ENCODE measurements around the gene KLHL8.

KLHL8 gene

DNA sequence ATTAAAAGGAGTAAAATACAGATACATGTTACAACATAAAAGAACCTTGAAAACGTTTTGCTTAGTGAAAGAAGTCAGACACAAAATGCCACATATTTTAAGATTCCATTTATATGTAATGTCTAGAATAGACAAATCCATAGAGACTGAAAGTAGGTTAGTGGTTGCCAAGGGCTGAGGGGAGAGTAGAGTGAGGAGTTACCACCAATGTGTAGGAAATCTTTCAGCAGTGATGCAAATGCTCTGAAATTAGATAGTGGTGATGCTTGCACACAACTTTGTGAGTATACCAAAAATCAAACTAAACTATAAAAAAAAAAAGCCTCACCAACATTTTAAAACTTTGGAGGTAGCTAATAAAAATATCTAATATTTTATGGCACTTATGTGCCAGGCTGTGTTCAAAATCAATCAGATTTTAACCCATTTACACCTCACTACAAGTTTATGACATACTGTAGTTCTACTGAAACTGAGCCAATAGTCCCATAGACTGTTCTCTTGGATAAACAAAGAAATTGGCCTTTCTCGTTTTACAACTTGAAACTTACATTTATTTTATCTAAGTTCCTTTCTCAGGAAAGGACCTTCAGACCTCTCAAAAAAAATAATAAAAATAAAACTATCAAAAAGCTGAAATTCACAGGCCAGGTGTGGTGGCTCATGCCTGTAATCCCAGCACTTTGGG is 29.1 kb upstream of the KLHL8 start:
- ChIA-PET POLR2A (no interaction called here), CTCF (no interaction called here)
- TF ChIP-seq SP1 (IDR thresholded peaks at IDR 0.05) (no peak), ARNT (IDR thresholded peaks at IDR 0.05) (no peak), BHLHE40 (IDR thresholded peaks at IDR 0.05; ENCODE audit: borderline replicate concordance) (no peak), FOXM1 (IDR thresholded peaks at IDR 0.05; ENCODE audit: borderline replicate concordance) (no peak), NFRKB (IDR thresholded peaks at IDR 0.05) (no peak), ELF4 (IDR thresholded peaks at IDR 0.05) (no peak), LEF1 (IDR thresholded peaks at IDR 0.05; ENCODE audit: borderline replicate concordance) (no peak), HDGF (IDR thresholded peaks at IDR 0.05; ENCODE audit: borderline replicate concordance) (no peak), TARDBP (IDR thresholded peaks at IDR 0.05) (no peak), FOXA1 (IDR thresholded peaks at IDR 0.05) (no peak), FOXK2 (IDR thresholded peaks at IDR 0.05) (no peak)
- DNase-seq (ENCODE audit: extremely low spot score) = no peak

DNA sequence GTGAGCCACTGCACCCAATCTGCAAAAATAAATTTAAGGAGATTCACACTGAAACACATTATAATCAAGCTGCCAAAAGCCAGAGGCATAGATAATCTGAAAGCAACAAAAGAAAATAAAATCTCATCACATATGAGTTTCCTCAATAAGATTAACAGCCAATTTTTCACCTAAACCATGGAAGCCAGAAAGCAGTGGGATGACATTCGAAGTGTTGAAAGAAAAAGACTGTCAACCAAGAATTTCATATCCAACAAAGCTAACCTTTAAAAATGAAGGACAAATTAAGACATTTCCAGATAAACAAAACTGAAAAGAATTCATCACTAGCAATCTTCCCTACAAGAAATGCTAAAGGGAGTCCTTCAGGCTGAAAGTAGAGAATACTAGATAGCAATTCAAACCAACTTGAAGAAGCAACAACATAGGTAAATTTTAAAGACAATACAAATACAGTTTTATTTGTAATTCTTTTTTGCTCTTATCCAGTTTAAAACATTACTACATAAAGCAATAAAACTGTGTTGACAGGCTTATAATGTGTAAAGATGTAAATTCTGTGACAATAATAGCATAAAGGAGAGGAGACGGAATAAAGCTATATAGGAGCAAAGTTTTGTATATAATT is 23.1 kb upstream of the KLHL8 start:
- no peak for TF ChIP-seq FOXK2 (IDR thresholded peaks at IDR 0.05)
- TF ChIP-seq CTBP1 (IDR thresholded peaks at IDR 0.05; ENCODE audit: borderline replicate concordance) = no peak
- no peak for TF ChIP-seq L3MBTL2 (conservative IDR thresholded peaks at IDR 0.05)
- TF ChIP-seq ELF4 (IDR thresholded peaks at IDR 0.05) = no peak
- no peak for TF ChIP-seq BHLHE40 (IDR thresholded peaks at IDR 0.05; ENCODE audit: borderline replicate concordance)
- no peak for TF ChIP-seq ARNT (IDR thresholded peaks at IDR 0.05)
- no peak for TF ChIP-seq TARDBP (IDR thresholded peaks at IDR 0.05)
- no peak for TF ChIP-seq LEF1 (IDR thresholded peaks at IDR 0.05; ENCODE audit: borderline replicate concordance)
- TF ChIP-seq SP1 (IDR thresholded peaks at IDR 0.05) = no peak
- no peak for TF ChIP-seq SUZ12 (IDR thresholded peaks at IDR 0.05)
- ChIA-PET CTCF (no interaction called here), POLR2A (no interaction called here)
- no peak for DNase-seq (ENCODE audit: extremely low spot score)

DNA sequence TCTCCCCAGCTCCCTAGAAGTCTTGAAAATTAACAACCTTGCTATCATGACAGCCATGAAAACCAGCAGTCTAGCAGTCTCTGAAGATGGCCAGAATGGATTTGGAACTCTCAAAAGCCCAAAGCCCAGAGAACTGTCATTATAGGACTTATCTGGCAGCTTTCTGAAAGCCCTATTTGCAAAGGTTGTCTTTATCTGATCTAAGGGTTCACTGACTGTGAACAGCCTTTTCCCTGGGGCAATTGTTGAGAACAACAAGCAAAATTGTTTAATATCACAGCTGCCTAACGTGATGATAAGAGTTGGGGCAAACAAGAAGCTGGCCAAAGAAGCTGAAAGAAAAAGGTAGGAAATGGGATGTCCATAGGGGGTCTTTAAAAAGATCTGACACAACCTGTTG is 20.9 kb upstream of the KLHL8 start:
- DNase-seq (ENCODE audit: extremely low spot score) = no peak
- no peak for TF ChIP-seq ZNF384 (IDR thresholded peaks at IDR 0.05)
- no peak for TF ChIP-seq TARDBP (IDR thresholded peaks at IDR 0.05)
- no peak for TF ChIP-seq FOXA1 (IDR thresholded peaks at IDR 0.05)
- TF ChIP-seq SUZ12 (IDR thresholded peaks at IDR 0.05) = no peak
- no peak for TF ChIP-seq CTBP1 (IDR thresholded peaks at IDR 0.05; ENCODE audit: borderline replicate concordance)
- no peak for TF ChIP-seq NFRKB (IDR thresholded peaks at IDR 0.05)
- TF ChIP-seq ELF4 (IDR thresholded peaks at IDR 0.05) = no peak
- TF ChIP-seq, protein P1, sequence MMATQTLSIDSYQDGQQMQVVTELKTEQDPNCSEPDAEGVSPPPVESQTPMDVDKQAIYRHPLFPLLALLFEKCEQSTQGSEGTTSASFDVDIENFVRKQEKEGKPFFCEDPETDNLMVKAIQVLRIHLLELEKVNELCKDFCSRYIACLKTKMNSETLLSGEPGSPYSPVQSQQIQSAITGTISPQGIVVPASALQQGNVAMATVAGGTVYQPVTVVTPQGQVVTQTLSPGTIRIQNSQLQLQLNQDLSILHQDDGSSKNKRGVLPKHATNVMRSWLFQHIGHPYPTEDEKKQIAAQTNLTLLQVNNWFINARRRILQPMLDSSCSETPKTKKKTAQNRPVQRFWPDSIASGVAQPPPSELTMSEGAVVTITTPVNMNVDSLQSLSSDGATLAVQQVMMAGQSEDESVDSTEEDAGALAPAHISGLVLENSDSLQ (IDR thresholded peaks at IDR 0.05) = no peak
- no peak for TF ChIP-seq LEF1 (IDR thresholded peaks at IDR 0.05; ENCODE audit: borderline replicate concordance)
- CTCF ChIA-PET = no interaction called here
- POLR2A ChIA-PET = no interaction called here

DNA sequence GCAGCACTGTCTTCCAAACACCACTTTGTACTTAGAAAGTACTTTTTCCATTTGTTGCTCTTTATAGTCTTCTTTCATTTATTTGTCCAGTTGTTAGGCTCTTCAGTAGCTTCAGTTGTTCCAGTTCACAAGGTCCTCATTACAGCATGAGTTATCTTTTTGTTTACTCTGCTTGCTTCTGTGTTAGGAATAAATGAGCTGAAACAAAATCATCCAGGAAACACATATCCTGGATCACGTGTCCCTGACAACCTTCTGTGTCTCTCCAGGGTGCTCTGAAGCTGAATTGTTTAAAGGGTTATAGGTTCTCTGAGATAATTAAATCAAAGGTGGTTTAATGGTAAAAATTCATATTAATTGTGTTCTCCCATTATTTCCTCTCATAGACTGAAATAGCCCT is 19.9 kb upstream of the KLHL8 start:
- ChIA-PET CTCF (no interaction called here), POLR2A (no interaction called here)
- no peak for DNase-seq (ENCODE audit: extremely low spot score)
- no peak for TF ChIP-seq FOXK2 (IDR thresholded peaks at IDR 0.05)
- TF ChIP-seq CTBP1 (IDR thresholded peaks at IDR 0.05; ENCODE audit: borderline replicate concordance) = no peak
- TF ChIP-seq, protein P1 (IDR thresholded peaks at IDR 0.05) = no peak
- no peak for TF ChIP-seq BHLHE40 (IDR thresholded peaks at IDR 0.05; ENCODE audit: borderline replicate concordance)
- TF ChIP-seq L3MBTL2 (conservative IDR thresholded peaks at IDR 0.05) = no peak
- no peak for TF ChIP-seq NFRKB (IDR thresholded peaks at IDR 0.05)
- no peak for TF ChIP-seq FOXM1 (IDR thresholded peaks at IDR 0.05; ENCODE audit: borderline replicate concordance)
- no peak for TF ChIP-seq ARNT (IDR thresholded peaks at IDR 0.05)
- no peak for TF ChIP-seq SUZ12 (IDR thresholded peaks at IDR 0.05)
- no peak for TF ChIP-seq SP1 (IDR thresholded peaks at IDR 0.05)
- no peak for TF ChIP-seq ZNF384 (IDR thresholded peaks at IDR 0.05)
- TF ChIP-seq FOXA1 (IDR thresholded peaks at IDR 0.05) = no peak

DNA sequence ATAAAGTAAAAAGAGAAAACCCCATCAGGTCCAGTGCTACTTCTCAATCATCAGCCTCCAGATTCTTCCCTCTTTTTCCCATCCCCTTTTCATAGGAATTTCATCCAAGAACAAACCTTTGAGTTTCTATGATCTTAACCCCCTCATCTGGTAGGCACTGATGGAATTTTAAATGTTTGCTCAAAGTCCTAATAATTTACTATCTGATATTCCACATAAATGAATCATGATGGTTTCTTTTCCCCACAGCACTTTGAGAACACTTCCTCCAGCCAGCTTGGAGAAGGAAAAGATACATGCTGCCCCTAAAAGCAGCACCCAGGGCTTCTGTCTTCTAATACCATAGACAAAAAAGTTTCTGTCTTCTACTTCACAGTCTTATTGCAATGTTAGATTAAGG is 19.4 kb upstream of the KLHL8 start:
- ChIA-PET CTCF (interaction anchor here (1.4 kb wide), 1 partner anchor 89 kb away, joined by 4 read pairs; no protein-coding TSS in a partner anchor), POLR2A (no interaction called here)
- no peak for DNase-seq (ENCODE audit: extremely low spot score)
- TF ChIP-seq BHLHE40 (IDR thresholded peaks at IDR 0.05; ENCODE audit: borderline replicate concordance) (no peak), CTBP1 (IDR thresholded peaks at IDR 0.05; ENCODE audit: borderline replicate concordance) (no peak), SP1 (IDR thresholded peaks at IDR 0.05) (no peak), FOXM1 (IDR thresholded peaks at IDR 0.05; ENCODE audit: borderline replicate concordance) (no peak), LEF1 (IDR thresholded peaks at IDR 0.05; ENCODE audit: borderline replicate concordance) (no peak), ARNT (IDR thresholded peaks at IDR 0.05) (no peak), FOXA1 (IDR thresholded peaks at IDR 0.05) (no peak)
- TF ChIP-seq, protein P1 (IDR thresholded peaks at IDR 0.05) = no peak

DNA sequence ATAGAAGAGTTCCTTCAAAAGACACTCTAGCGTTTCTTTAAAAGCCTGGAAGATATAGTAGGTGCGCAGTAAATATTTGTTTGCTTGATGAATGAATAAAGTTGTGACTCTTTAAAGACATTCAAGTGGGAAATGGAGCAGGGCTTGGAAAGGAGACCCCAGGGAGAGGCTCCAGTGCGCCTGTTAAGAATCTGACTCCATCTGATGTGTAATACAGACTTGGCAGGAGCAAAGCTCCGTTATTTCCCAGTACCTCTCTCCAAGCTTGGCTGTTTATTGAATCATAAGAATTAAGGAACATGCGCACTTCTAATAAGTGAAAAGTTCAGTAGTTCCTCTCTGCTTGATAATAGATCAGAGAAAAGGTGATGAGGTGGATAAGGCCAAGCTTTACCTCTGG is 18.8 kb upstream of the KLHL8 start:
- CTCF ChIA-PET = interaction anchor here (1.4 kb wide), 1 partner anchor 89 kb away, joined by 4 read pairs; no protein-coding TSS in a partner anchor

More for the DNA sequence above, 18.8 kb upstream of the KLHL8 start:
- no peak for TF ChIP-seq LEF1 (IDR thresholded peaks at IDR 0.05; ENCODE audit: borderline replicate concordance)
- no peak for TF ChIP-seq HDGF (IDR thresholded peaks at IDR 0.05; ENCODE audit: borderline replicate concordance)
- no peak for TF ChIP-seq TARDBP (IDR thresholded peaks at IDR 0.05)
- no peak for TF ChIP-seq FOXM1 (IDR thresholded peaks at IDR 0.05; ENCODE audit: borderline replicate concordance)
- no peak for TF ChIP-seq ELF4 (IDR thresholded peaks at IDR 0.05)
- no peak for TF ChIP-seq CTBP1 (IDR thresholded peaks at IDR 0.05; ENCODE audit: borderline replicate concordance)
- no peak for TF ChIP-seq FOXA1 (IDR thresholded peaks at IDR 0.05)
- no peak for TF ChIP-seq SP1 (IDR thresholded peaks at IDR 0.05)
- TF ChIP-seq BHLHE40 (IDR thresholded peaks at IDR 0.05; ENCODE audit: borderline replicate concordance) = no peak
- TF ChIP-seq L3MBTL2 (conservative IDR thresholded peaks at IDR 0.05) = no peak
- no peak for TF ChIP-seq FOXK2 (IDR thresholded peaks at IDR 0.05)
- POLR2A ChIA-PET = no interaction called here
- DNase-seq (ENCODE audit: extremely low spot score) = no peak

All from HEK293T (cell line).